Body of pancreas (tissue), 4 donors: ENCODE data around the gene COL18A1. TPM values are rescaled to one million over a fixed set of nuclear protein-coding genes. Genes with fewer than 3 reads are reported as not detected.

Experiments used
- ATAC-seq: fragments of 150-250 bp; one replicate; pipeline ENCODE4 v1.9.1; 2016
- DNase-seq, 4 donors: peaks; one replicate each; pipeline ENCODE4 v3.0.0-alpha.2; 2019
- H3K27ac ChIP-seq, 4 donors: fragments of 200-600 bp; sonication (generic); 1 replicate in 3 of 4; 2 replicates in 1 of 4; pipeline versions ENCODE4 v1.5.1 to v1.6.1; 2016 to 2019; ENCODE audit warnings: mild to moderate bottlenecking in 1 of 4, mixed read lengths in 1 of 4, moderate library complexity in 1 of 4
- H3K27me3 ChIP-seq, 2 donors: fragments of 200-600 bp; sonication (generic); one replicate each; pipeline ENCODE4 v1.6.0; 2016; ENCODE audit warnings: mild to moderate bottlenecking in 1 of 2
- H3K36me3 ChIP-seq, 2 donors: fragments of 200-600 bp; sonication (generic); replicated peaks in 1 of 2; 2 replicates each; pipeline ENCODE4 v1.5.1; 2016; ENCODE audit warnings: low read depth in 2 of 2; ENCODE audit not compliant: insufficient read depth in 1 of 2
- H3K4me1 ChIP-seq: fragments of 200-600 bp; sonication (generic); one replicate; pipeline ENCODE4 v1.6.0; 2016
- H3K4me3 ChIP-seq, 2 donors: fragments of 200-600 bp; sonication (generic); 1 replicate in 1 of 2; 2 replicates in 1 of 2; pipeline ENCODE4 v1.5.1; 2016 to 2019
- H3K9me3 ChIP-seq, 3 donors: fragments of 200-600 bp; sonication (generic); 1 replicate in 2 of 3; 2 replicates in 1 of 3; pipeline ENCODE4 v1.5.1; 2016
- CTCF ChIP-seq, 7 experiments: fragments of 450-650 bp in 4 of 7; fragments of 200-600 bp in 3 of 7; sonication (generic) in 3 of 7; IDR thresholded peaks; one replicate each; pipeline ENCODE4 v1.5.1; 2016 to 2019; ENCODE audit warnings: antibody characterized with exemption in 7 of 7
- POLR2A ChIP-seq, 3 donors: fragments of 450-650 bp; IDR thresholded peaks; one replicate each; pipeline ENCODE4 v1.6.1; 2016; ENCODE audit warnings: antibody characterized with exemption in 3 of 3, mild to moderate bottlenecking in 2 of 3
- WGBS, 2 donors: methylation state at CpG; one replicate each; pipeline ENCODE4 v1.1.5; 2017; 5-methylcytosine and 5-hydroxymethylcytosine counted together
- intact Hi-C: fragments of 100-400 bp; cut with DNase I; formaldehyde crosslinking; loops from one replicate; pipeline ENCODE4 v1.15.1; 2023
- total RNA-seq, 2 donors: library from RNA; depleted of rRNA; stranded (reverse); fragments of >200 nt; gene quantifications; one replicate each; pipeline ENCODE4 v1.1.0, GENCODE V29; 2016

Gene COL18A1
- total RNA-seq, 2 donors from 2014 or later = 108 to 284 TPM

- Histone ChIP-seq H3K27me3 (no peaks in the 10 kb centered on the region), H3K36me3 (no peaks in the 10 kb centered on the region), H3K9me3 (no peaks in the 10 kb centered on the region), H3K4me3 (no peak overlapping the region), H3K27ac (no peak overlapping the region), H3K4me1 (no peaks in the 10 kb centered on the region)
- 84 to 89% methylated on average over 12 to 28 of the region's 28 CpGs for WGBS, 2 donors
- TF ChIP-seq CTCF (IDR thresholded peaks at IDR 0.05) (no peak), POLR2A (IDR thresholded peaks at IDR 0.05) (no peak)
- intact Hi-C loops = no loop called here
- ATAC-seq (no peak), DNase-seq (peak in 1 of 4 donors; percentile 10)
These were observed 129.8 kb downstream of the COL18A1 start for GRCh38 chr21:45534636-45535331.

- TF ChIP-seq CTCF (IDR thresholded peaks at IDR 0.05) = no peak
- TF ChIP-seq POLR2A (IDR thresholded peaks at IDR 0.05) = no peak
- H3K4me3 ChIP-seq = no peak overlapping the region
- no peaks in the 10 kb centered on the region for H3K36me3 ChIP-seq
- DNase-seq = peak in 2 of 4 donors; percentile 11 to 54
- no peak overlapping the region for H3K27ac ChIP-seq
- no peaks in the 10 kb centered on the region for H3K27me3 ChIP-seq
- no peaks in the 10 kb centered on the region for H3K9me3 ChIP-seq
- 72 to 90% methylated on average over 15 to 33 of the region's 34 CpGs for WGBS, 2 donors
- no peak for ATAC-seq
- intact Hi-C loops = no loop called here
- no peaks in the 10 kb centered on the region for H3K4me1 ChIP-seq
These were observed 130.5 kb downstream of the COL18A1 start for GRCh38 chr21:45535341-45536081.

GRCh38 chr21:45536301-45537081 lies 131.5 kb downstream of the COL18A1 start:
- Histone ChIP-seq H3K4me1 (peaks cover 5% of the 10 kb centered on the region), H3K27ac (no peak overlapping the region), H3K4me3 (no peak overlapping the region), H3K27me3 (no peaks in the 10 kb centered on the region), H3K36me3 (no peaks in the 10 kb centered on the region), H3K9me3 (no peaks in the 10 kb centered on the region)
- WGBS, 2 donors = 91 to 93% methylated on average over 26 to 31 of the region's 31 CpGs
- DNase-seq = peak in 1 of 4 donors; percentile 7
- TF ChIP-seq POLR2A (IDR thresholded peaks at IDR 0.05) = no peak
- TF ChIP-seq CTCF (IDR thresholded peaks at IDR 0.05) = no peak
- intact Hi-C loops = no loop called here
- ATAC-seq = no peak

- Histone ChIP-seq H3K27me3 (no peaks in the 10 kb centered on the region), H3K36me3 (no peaks in the 10 kb centered on the region), H3K4me3 (no peak overlapping the region), H3K9me3 (no peaks in the 10 kb centered on the region), H3K27ac (no peak overlapping the region), H3K4me1 (peaks cover 8% of the 10 kb centered on the region)
- TF ChIP-seq CTCF (IDR thresholded peaks at IDR 0.05) (no peak), POLR2A (IDR thresholded peaks at IDR 0.05) (no peak)
- 91 to 93% methylated on average over 13 to 32 of the region's 37 CpGs for WGBS, 2 donors
- intact Hi-C loops = no loop called here
- DNase-seq (peak in 1 of 4 donors; percentile 7), ATAC-seq (no peak)
These were observed 132.3 kb downstream of the COL18A1 start for GRCh38 chr21:45537111-45537745.
